ENCODE data around the gene METTL16.

The METTL16 gene

GRCh38 chr17:2483084-2483483, 28.6 kb downstream of the METTL16 start:
- no peak for ATAC-seq

GRCh38 chr17:2482218-2482617, 29.5 kb downstream of the METTL16 start:
- no peak for ATAC-seq
- TF ChIP-seq ZNF565 (CRISPR knock-in tag; conservative IDR thresholded peaks at IDR 0.05; ENCODE audit: low read depth), result no peak
- TF ChIP-seq ZC3H10 (CRISPR knock-in tag; IDR thresholded peaks at IDR 0.05), result no peak
- no peak for TF ChIP-seq POU6F1 (CRISPR knock-in tag; IDR thresholded peaks at IDR 0.05; ENCODE audit: borderline replicate concordance, low read depth)
- no peak for TF ChIP-seq ZFP30 (CRISPR knock-in tag; IDR thresholded peaks at IDR 0.05)
- no peak for TF ChIP-seq GLIS3 (CRISPR knock-in tag; IDR thresholded peaks at IDR 0.05)
- no peak for TF ChIP-seq PPARA (CRISPR knock-in tag; IDR thresholded peaks at IDR 0.05; ENCODE audit: borderline replicate concordance)
- TF ChIP-seq ZNF70 (CRISPR knock-in tag; IDR thresholded peaks at IDR 0.05), result no peak
- no peak for TF ChIP-seq OSR1 (CRISPR knock-in tag; IDR thresholded peaks at IDR 0.05)
- no peak for TF ChIP-seq CSDC2 (CRISPR knock-in tag; IDR thresholded peaks at IDR 0.05)

More at GRCh38 chr17:2483084-2483483, 28.6 kb downstream of the METTL16 start:
- no peak for TF ChIP-seq PPARA (CRISPR knock-in tag; IDR thresholded peaks at IDR 0.05; ENCODE audit: borderline replicate concordance)
- no peak for TF ChIP-seq POU6F1 (CRISPR knock-in tag; IDR thresholded peaks at IDR 0.05; ENCODE audit: borderline replicate concordance, low read depth)
- TF ChIP-seq GLIS3 (CRISPR knock-in tag; IDR thresholded peaks at IDR 0.05), result no peak
- no peak for TF ChIP-seq CSDC2 (CRISPR knock-in tag; IDR thresholded peaks at IDR 0.05)
- no peak for TF ChIP-seq ZC3H10 (CRISPR knock-in tag; IDR thresholded peaks at IDR 0.05)
- no peak for TF ChIP-seq CSRNP3 (CRISPR knock-in tag; IDR thresholded peaks at IDR 0.05)
- no peak for TF ChIP-seq ZFP30 (CRISPR knock-in tag; IDR thresholded peaks at IDR 0.05)
- TF ChIP-seq ISL1 (CRISPR knock-in tag; IDR thresholded peaks at IDR 0.05), result no peak
- TF ChIP-seq RARB (CRISPR knock-in tag; IDR thresholded peaks at IDR 0.05), result no peak
- TF ChIP-seq BACH2 (CRISPR knock-in tag; IDR thresholded peaks at IDR 0.05; ENCODE audit: borderline replicate concordance), result no peak
- TF ChIP-seq TOX (CRISPR knock-in tag; IDR thresholded peaks at IDR 0.05; ENCODE audit: borderline replicate concordance), result no peak
- no peak for TF ChIP-seq TCF4 (CRISPR knock-in tag; IDR thresholded peaks at IDR 0.05; ENCODE audit: borderline replicate concordance)
- TF ChIP-seq ESRRG (CRISPR knock-in tag; IDR thresholded peaks at IDR 0.05), result no peak
- no peak for TF ChIP-seq TSHZ2 (CRISPR knock-in tag; IDR thresholded peaks at IDR 0.05)
- no peak for TF ChIP-seq CREB5 (CRISPR knock-in tag; IDR thresholded peaks at IDR 0.05; ENCODE audit: low read depth)
- no peak for TF ChIP-seq ZNF8 (CRISPR knock-in tag; IDR thresholded peaks at IDR 0.05)
- TF ChIP-seq ZNF565 (CRISPR knock-in tag; conservative IDR thresholded peaks at IDR 0.05; ENCODE audit: low read depth), result no peak
- TF ChIP-seq ZFP3 (CRISPR knock-in tag; IDR thresholded peaks at IDR 0.05), result no peak
- TF ChIP-seq OSR1 (CRISPR knock-in tag; IDR thresholded peaks at IDR 0.05), result no peak

- TF ChIP-seq CSRNP3 (CRISPR knock-in tag; IDR thresholded peaks at IDR 0.05) (no peak), ZNF8 (CRISPR knock-in tag; IDR thresholded peaks at IDR 0.05) (no peak), CSDC2 (CRISPR knock-in tag; IDR thresholded peaks at IDR 0.05) (no peak), PPARA (CRISPR knock-in tag; IDR thresholded peaks at IDR 0.05; ENCODE audit: borderline replicate concordance) (no peak), ZC3H10 (CRISPR knock-in tag; IDR thresholded peaks at IDR 0.05) (no peak), RARB (CRISPR knock-in tag; IDR thresholded peaks at IDR 0.05) (no peak)
- ATAC-seq, result no peak
These were observed 29.9 kb downstream of the METTL16 start for GRCh38 chr17:2481760-2482159.
